RWPE1 (cell line): Measurements from ENCODE around the gene TMC8.
A peak's percentile ranks its signal among the peaks of the same experiment; 100 is the strongest.

ENCODE experiments used
- CTCF ChIA-PET: fragments of 350-600 bp; sonication (Branson Sonifier 250); formaldehyde crosslinking; extraction: SDS; loops from one replicate; lab custom pipeline; 2021; lab: Yijun Ruan, JAX
- POLR2A ChIA-PET: fragments of 400-600 bp; formaldehyde crosslinking; extraction: SDS; loops from one replicate; lab custom pipeline; 2020; ENCODE audit warnings: antibody characterized with exemption; ENCODE audit not compliant: low non-redundant PET; lab: Yijun Ruan, JAX
- DNase-seq: peaks from one replicate; pipeline ENCODE4 v3.0.0; 2012; ENCODE audit warnings: low spot score
- H3K27ac ChIP-seq: fragments of 450-650 bp; 2 replicates; pipeline ENCODE4 v1.5.1; 2017
- TF ChIP-seq, protein P1 (sequence below): fragments of 450-650 bp; conservative IDR thresholded peaks from 2 replicates; pipeline ENCODE4 v1.5.1; 2017; ENCODE audit warnings: low read depth, mild to moderate bottlenecking

The TMC8 gene

GRCh38 chr17:78128551-78129350, 1.8 kb upstream of the TMC8 start, which contains the start of gene TMC6:
Gene TMC6, minus strand, starts transcription at chr17:78128755. Its CDS starts 1,923 bp downstream, at chr17:78126832.
- TF ChIP-seq, protein P1, sequence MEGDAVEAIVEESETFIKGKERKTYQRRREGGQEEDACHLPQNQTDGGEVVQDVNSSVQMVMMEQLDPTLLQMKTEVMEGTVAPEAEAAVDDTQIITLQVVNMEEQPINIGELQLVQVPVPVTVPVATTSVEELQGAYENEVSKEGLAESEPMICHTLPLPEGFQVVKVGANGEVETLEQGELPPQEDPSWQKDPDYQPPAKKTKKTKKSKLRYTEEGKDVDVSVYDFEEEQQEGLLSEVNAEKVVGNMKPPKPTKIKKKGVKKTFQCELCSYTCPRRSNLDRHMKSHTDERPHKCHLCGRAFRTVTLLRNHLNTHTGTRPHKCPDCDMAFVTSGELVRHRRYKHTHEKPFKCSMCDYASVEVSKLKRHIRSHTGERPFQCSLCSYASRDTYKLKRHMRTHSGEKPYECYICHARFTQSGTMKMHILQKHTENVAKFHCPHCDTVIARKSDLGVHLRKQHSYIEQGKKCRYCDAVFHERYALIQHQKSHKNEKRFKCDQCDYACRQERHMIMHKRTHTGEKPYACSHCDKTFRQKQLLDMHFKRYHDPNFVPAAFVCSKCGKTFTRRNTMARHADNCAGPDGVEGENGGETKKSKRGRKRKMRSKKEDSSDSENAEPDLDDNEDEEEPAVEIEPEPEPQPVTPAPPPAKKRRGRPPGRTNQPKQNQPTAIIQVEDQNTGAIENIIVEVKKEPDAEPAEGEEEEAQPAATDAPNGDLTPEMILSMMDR, result no peak
- peak within 1 kb of the TSS; percentile 68 for H3K27ac ChIP-seq
- ChIA-PET POLR2A (interaction anchor here (0.6 to 0.9 kb wide), 4 partner anchors 40 to 91 kb away, joined by 3 to 4 read pairs (median 3); no protein-coding TSS in a partner anchor), CTCF (interaction anchor here (0.7 to 1.6 kb wide), 3 partner anchors 10 to 48 kb away, joined by 3 to 6 read pairs (median 5); no protein-coding TSS in a partner anchor)
- DNase-seq, result peak; percentile 89

GRCh38 chr17:78129351-78130089, 1.1 kb upstream of the TMC8 start:
- DNase-seq, result no peak
- TF ChIP-seq, protein P1, result no peak
- ChIA-PET POLR2A (interaction anchor here (0.6 kb wide), 1 partner anchor 62 kb away, joined by 3 read pairs; no protein-coding TSS in a partner anchor), CTCF (interaction anchor here (0.6 to 1.6 kb wide), 2 partner anchors 9 to 702 kb away, joined by 5 read pairs; no protein-coding TSS in a partner anchor)
- H3K27ac ChIP-seq, result peak overlapping the region; percentile 68

DNA sequence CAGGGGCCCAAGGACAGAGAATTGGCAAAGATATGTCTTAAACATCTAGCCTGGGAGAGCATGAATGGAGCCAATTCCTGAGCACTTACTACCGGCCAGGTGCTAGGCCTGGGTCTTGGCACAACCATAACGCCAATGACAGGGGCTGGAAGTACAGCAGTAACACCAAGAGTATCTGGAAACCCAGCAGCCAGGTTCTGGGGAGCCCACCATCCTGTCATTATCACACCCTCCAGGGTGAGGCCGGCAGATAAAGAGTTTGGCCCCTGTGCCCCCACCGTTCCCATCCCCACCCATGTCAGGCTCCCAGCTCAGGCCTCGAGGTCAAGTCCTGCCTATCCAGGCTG, 508 bp upstream of the TMC8 start:
- POLR2A ChIA-PET, result no interaction called here
- TF ChIP-seq, protein P1, result no peak
- CTCF ChIA-PET, result interaction anchor here (1.6 kb wide), 1 partner anchor 9 kb away, joined by 5 read pairs; no protein-coding TSS in a partner anchor
- DNase-seq, result no peak
- H3K27ac ChIP-seq, result peak overlapping the region; percentile 68

- peak overlapping the region; percentile 44; the same call in 1 of the 2 replicates for H3K27ac ChIP-seq
- POLR2A ChIA-PET, result no interaction called here
- CTCF ChIA-PET, result interaction anchor here (0.5 to 1.0 kb wide), 2 partner anchors 28 to 55 kb away, joined by 3 to 5 read pairs; partner anchors contain the start of gene TK1
- DNase-seq, result no peak
- TF ChIP-seq, protein P1, result no peak
Measured at GRCh38 chr17:78131172-78132083, 857 bp downstream of the TMC8 start.

DNA sequence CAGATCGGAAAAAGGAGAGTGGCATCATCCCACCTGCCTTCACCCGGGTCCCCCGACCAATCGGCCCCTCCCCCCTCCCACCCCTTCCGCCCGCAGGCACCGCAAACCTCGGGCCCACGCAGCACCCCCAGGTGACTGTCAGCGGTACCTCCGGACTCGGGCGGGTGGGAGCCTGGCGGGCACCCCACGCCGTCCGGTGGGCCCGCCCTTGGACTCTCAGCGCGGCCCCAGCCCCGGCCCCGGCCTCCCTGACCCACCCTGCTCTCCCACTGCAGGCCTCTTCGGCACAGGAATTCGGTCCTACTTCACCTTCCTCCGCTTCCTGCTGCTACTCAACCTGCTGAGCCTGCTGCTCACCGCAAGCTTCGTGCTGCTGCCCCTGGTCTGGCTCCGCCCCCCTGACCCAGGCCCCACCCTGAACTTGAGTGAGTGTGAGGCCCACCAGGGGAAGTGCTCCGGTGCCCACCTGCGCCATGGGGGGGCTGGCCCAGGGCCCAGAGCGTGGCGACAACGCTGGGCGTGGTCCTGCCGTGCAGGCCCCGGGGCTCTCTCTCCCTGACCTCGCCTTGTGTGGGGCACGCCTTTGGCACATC, 1.6 kb downstream of the TMC8 start:
- peak overlapping the region; percentile 44 for H3K27ac ChIP-seq
- POLR2A ChIA-PET, result no interaction called here
- CTCF ChIA-PET, result interaction anchor here (1.0 kb wide), 1 partner anchor 54 kb away, joined by 5 read pairs; the partner anchor contains the start of gene TK1
- TF ChIP-seq, protein P1, result no peak
- DNase-seq, result no peak
